Ovary (tissue), 9 donors: ENCODE results near the gene LSAMP. TPM values are rescaled to one million over a fixed set of nuclear protein-coding genes. Genes with fewer than 3 reads are reported as not detected.

Source experiments
- DNase-seq, 5 donors: peaks; one replicate each; pipeline ENCODE4 v3.0.0-alpha.2; 2019 to 2020
- H3K27ac ChIP-seq, 2 donors: fragments of 200-600 bp; one replicate each; pipeline versions ENCODE4 v1.5.1 to v1.8.0; 2019 to 2022
- H3K27me3 ChIP-seq: fragments of 200-600 bp; one replicate; pipeline ENCODE4 v1.8.0; 2022
- H3K36me3 ChIP-seq: fragments of 200-600 bp; sonication (generic); one replicate; pipeline ENCODE4 v1.5.1; 2019
- H3K4me1 ChIP-seq: one replicate; pipeline ENCODE4 v1.8.1; 2013; ENCODE audit warnings: mild to moderate bottlenecking, moderate library complexity; ENCODE audit not compliant: insufficient read depth
- H3K4me3 ChIP-seq: fragments of 200-600 bp; sonication (generic); one replicate; pipeline ENCODE4 v1.5.1; 2017
- H3K9me3 ChIP-seq, 2 donors: fragments of 200-600 bp in 1 of 2; sonication (generic) in 1 of 2; one replicate each; pipeline versions ENCODE4 v1.5.1 to v1.8.1; 2013 to 2019; ENCODE audit warnings: mild to moderate bottlenecking in 1 of 2, moderate library complexity in 1 of 2
- EP300 ChIP-seq: sonication (generic); formaldehyde crosslinking; IDR thresholded peaks from one replicate; pipeline ENCODE4 v1.6.1; 2017; ENCODE audit warnings: antibody characterized with exemption
- POLR2A ChIP-seq: fragments of 450-650 bp; IDR thresholded peaks from one replicate; pipeline ENCODE4 v1.6.1; 2017; ENCODE audit warnings: antibody characterized with exemption, mild to moderate bottlenecking, moderate library complexity
- WGBS, 3 donors: extraction: QIAGEN DNeasy Blood & Tissue Kit in 1 of 3; methylation state at CpG; one replicate each; pipeline versions ENCODE4 v1.1.5 to v1.1.7; 2013 to 2017; 5-methylcytosine and 5-hydroxymethylcytosine counted together
- intact Hi-C, 4 donors: fragments of 100-400 bp; cut with DNase I; formaldehyde crosslinking; loops; one replicate each; pipeline versions ENCODE4 v1.11.0 to v1.15.1; 2022 to 2023
- polyA plus RNA-seq, 2 donors: library from polyadenylated mRNA; stranded (reverse); fragments of 200-250 nt in 1 of 2; fragments of 350-450 nt in 1 of 2; fragmentation: Illumina TruSeq in 1 of 2; extraction: RNeasy Lipid Tissue Mini Kit (QIAGEN cat#74804) in 1 of 2; gene quantifications; one replicate each; pipeline ENCODE4 v1.2.3, GENCODE V29; 2013 to 2014
- total RNA-seq, 7 donors: library from RNA; depleted of rRNA in 2 of 7; stranded (reverse); fragments of >200 nt in 2 of 7; fragmentation: NEBNext Ultra II Directional in 3 of 7; extraction: Animal tissue kit (Norgen Biotek cat#: 25700) in 3 of 7; gene quantifications; one replicate each; pipeline versions ENCODE4 v1.1.0 to v1.2.4, GENCODE V29; 2016 to 2023
- TF ChIP-seq, protein P1 (sequence below), 3 donors: fragments of 450-650 bp in 2 of 3; fragments of 200-600 bp in 1 of 3; IDR thresholded peaks; one replicate each; pipeline versions ENCODE4 v1.5.1 to v1.8.0; 2016 to 2022; ENCODE audit warnings: antibody characterized with exemption in 3 of 3, mild to moderate bottlenecking in 1 of 3
- donor health status: DM: no; HTN: no; CAD: no; lungs with moderate emphysema.
- donor health status: DM: no; HTN: no; CAD: no.
- donor health status: Bipolar disorder and iron deficiency.
- donor health status: DM: yes; HTN: yes; CAD: no.
- donor health status: DM: no; HTN: no; CAD: no.
- donor health status: DM: yes; HTN: yes; CAD: no.

LSAMP gene
- total and polyA plus RNA-seq, 9 donors: 1.1 to 13.0 (median 5.4) TPM

- intact Hi-C loops: no loop called here
- H3K27ac ChIP-seq: no peak overlapping the region
- WGBS, 3 donors: 80 to 82% (median 82%) methylated on average over 2 of the region's 2 CpGs
- no peak for TF ChIP-seq EP300
- TF ChIP-seq, protein P1, sequence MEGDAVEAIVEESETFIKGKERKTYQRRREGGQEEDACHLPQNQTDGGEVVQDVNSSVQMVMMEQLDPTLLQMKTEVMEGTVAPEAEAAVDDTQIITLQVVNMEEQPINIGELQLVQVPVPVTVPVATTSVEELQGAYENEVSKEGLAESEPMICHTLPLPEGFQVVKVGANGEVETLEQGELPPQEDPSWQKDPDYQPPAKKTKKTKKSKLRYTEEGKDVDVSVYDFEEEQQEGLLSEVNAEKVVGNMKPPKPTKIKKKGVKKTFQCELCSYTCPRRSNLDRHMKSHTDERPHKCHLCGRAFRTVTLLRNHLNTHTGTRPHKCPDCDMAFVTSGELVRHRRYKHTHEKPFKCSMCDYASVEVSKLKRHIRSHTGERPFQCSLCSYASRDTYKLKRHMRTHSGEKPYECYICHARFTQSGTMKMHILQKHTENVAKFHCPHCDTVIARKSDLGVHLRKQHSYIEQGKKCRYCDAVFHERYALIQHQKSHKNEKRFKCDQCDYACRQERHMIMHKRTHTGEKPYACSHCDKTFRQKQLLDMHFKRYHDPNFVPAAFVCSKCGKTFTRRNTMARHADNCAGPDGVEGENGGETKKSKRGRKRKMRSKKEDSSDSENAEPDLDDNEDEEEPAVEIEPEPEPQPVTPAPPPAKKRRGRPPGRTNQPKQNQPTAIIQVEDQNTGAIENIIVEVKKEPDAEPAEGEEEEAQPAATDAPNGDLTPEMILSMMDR (IDR thresholded peaks at IDR 0.05): no peak
- no peak for TF ChIP-seq POLR2A
- H3K4me1 ChIP-seq: no peaks in the 10 kb centered on the region
- no peaks in the 10 kb centered on the region for H3K36me3 ChIP-seq
- no peaks in the 10 kb centered on the region for H3K9me3 ChIP-seq
- H3K4me3 ChIP-seq: no peak overlapping the region
- DNase-seq: no peak
- no peaks in the 10 kb centered on the region for H3K27me3 ChIP-seq
These were observed 508.2 kb downstream of the LSAMP start for GRCh38 chr3:115937054-115937453.

- no peak overlapping the region for H3K4me3 ChIP-seq
- intact Hi-C loops: no loop called here
- TF ChIP-seq POLR2A (no peak), EP300 (no peak)
- TF ChIP-seq, protein P1 (IDR thresholded peaks at IDR 0.05): no peak
- H3K36me3 ChIP-seq: no peaks in the 10 kb centered on the region
- WGBS, 3 donors: 94 to 96% (median 95%) methylated on average over 7 of the region's 7 CpGs
- no peaks in the 10 kb centered on the region for H3K27me3 ChIP-seq
- H3K9me3 ChIP-seq: no peaks in the 10 kb centered on the region
- H3K4me1 ChIP-seq: no peaks in the 10 kb centered on the region
- H3K27ac ChIP-seq: no peak overlapping the region
- DNase-seq: no peak
These were observed 512.5 kb downstream of the LSAMP start for GRCh38 chr3:115932807-115933206.

DNA sequence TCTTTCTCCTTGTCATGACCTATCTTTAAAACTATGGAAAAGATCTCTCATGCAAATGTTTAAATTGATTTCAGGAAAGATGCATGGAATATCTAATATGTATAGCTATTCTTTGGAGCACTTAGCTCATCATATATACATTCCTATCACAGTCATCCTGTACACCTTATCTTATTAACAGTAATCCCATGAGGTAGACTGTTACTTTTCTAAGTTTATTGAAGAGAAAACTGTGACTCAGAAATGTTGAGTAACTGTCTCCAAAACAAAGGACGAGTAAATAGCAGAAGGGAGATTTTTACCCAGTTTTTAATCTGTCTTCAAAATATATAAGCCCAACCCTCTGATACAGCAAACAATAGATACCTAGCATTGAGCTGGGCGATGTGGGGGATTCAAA lies 513.7 kb downstream of the LSAMP start:
- no peaks in the 10 kb centered on the region for H3K36me3 ChIP-seq
- H3K4me1 ChIP-seq: no peaks in the 10 kb centered on the region
- 60 to 74% (median 68%) methylated on average over 2 of the region's 2 CpGs for WGBS, 3 donors
- no peak overlapping the region for H3K27ac ChIP-seq
- H3K4me3 ChIP-seq: no peak overlapping the region
- intact Hi-C loops: no loop called here
- no peaks in the 10 kb centered on the region for H3K9me3 ChIP-seq
- H3K27me3 ChIP-seq: no peaks in the 10 kb centered on the region
- DNase-seq: no peak
- TF ChIP-seq EP300: no peak
- TF ChIP-seq, protein P1 (IDR thresholded peaks at IDR 0.05): no peak
- no peak for TF ChIP-seq POLR2A

GRCh38 chr3:115930922-115931321 lies 514.4 kb downstream of the LSAMP start:
- H3K9me3 ChIP-seq: no peaks in the 10 kb centered on the region
- intact Hi-C loops: no loop called here
- H3K4me3 ChIP-seq: no peak overlapping the region
- no peak overlapping the region for H3K27ac ChIP-seq
- H3K27me3 ChIP-seq: no peaks in the 10 kb centered on the region
- no peak for TF ChIP-seq EP300
- 20 to 49% (median 48%) methylated on average over 3 of the region's 3 CpGs for WGBS, 3 donors
- H3K4me1 ChIP-seq: no peaks in the 10 kb centered on the region
- H3K36me3 ChIP-seq: no peaks in the 10 kb centered on the region
- DNase-seq: no peak

- intact Hi-C loops: no loop called here
- no peak for TF ChIP-seq POLR2A
- TF ChIP-seq, protein P1 (IDR thresholded peaks at IDR 0.05): no peak
- no peak for TF ChIP-seq EP300
- Histone ChIP-seq H3K4me1 (no peaks in the 10 kb centered on the region), H3K36me3 (no peaks in the 10 kb centered on the region), H3K4me3 (no peak overlapping the region), H3K27ac (no peak overlapping the region), H3K27me3 (no peaks in the 10 kb centered on the region), H3K9me3 (no peaks in the 10 kb centered on the region)
- WGBS, 3 donors: 45 to 63% (median 47%) methylated on average over 2 of the region's 2 CpGs
- no peak for DNase-seq
These were observed 515.1 kb downstream of the LSAMP start for GRCh38 chr3:115930168-115930567.
